DOHH2 (cell line): Measurements from ENCODE around the gene ANXA7.

Experiments used
- H3F3A ChIP-seq: fragments of 200-600 bp; sonication (generic), shearing (Covaris generic); 2 replicates; pipeline ENCODE4 v1.6.0; 2016; ENCODE audit warnings: antibody characterized with exemption, mild to moderate bottlenecking; ENCODE audit not compliant: control insufficient read depth, insufficient read depth
- H3K27ac ChIP-seq: fragments of 200-600 bp; sonication (generic); 2 replicates; pipeline ENCODE4 v1.5.1; 2014; ENCODE audit warnings: low read depth, mild to moderate bottlenecking, low read length, moderate library complexity
- H3K27me3 ChIP-seq: fragments of 200-600 bp; sonication (generic); 2 replicates; pipeline ENCODE4 v1.6.1; 2014; ENCODE audit warnings: mild to moderate bottlenecking, low read length, mixed read lengths; ENCODE audit not compliant: control insufficient read depth
- H3K36me3 ChIP-seq: fragments of 200-600 bp; sonication (generic); 2 replicates; pipeline ENCODE4 v1.6.1; 2014; ENCODE audit warnings: mild to moderate bottlenecking, low read length, moderate library complexity, mixed read lengths; ENCODE audit not compliant: control insufficient read depth
- H3K4me1 ChIP-seq: fragments of 200-600 bp; sonication (generic); 2 replicates; pipeline ENCODE4 v1.6.1; 2014; ENCODE audit warnings: mild to moderate bottlenecking, low read length, mixed read lengths; ENCODE audit not compliant: control insufficient read depth
- H3K4me2 ChIP-seq: fragments of 200-600 bp; sonication (generic); 2 replicates; pipeline ENCODE4 v1.6.0; 2014; ENCODE audit warnings: mild to moderate bottlenecking, low read length, moderate library complexity
- H3K4me3 ChIP-seq: fragments of 200-600 bp; sonication (generic); 2 replicates; pipeline ENCODE4 v1.5.1; 2014; ENCODE audit warnings: mild to moderate bottlenecking, low read length, mixed read lengths
- H3K79me2 ChIP-seq: fragments of 200-600 bp; sonication (generic); 2 replicates; pipeline ENCODE4 v1.6.1; 2014; ENCODE audit warnings: mild to moderate bottlenecking, low read length, mixed read lengths; ENCODE audit not compliant: control insufficient read depth
- H3K9me2 ChIP-seq: fragments of 200-600 bp; sonication (generic); replicated peaks from 2 replicates; pipeline ENCODE4 v1.6.1; 2014; ENCODE audit warnings: mild to moderate bottlenecking, low read length, mixed read lengths; ENCODE audit not compliant: control insufficient read depth
- H3K9me3 ChIP-seq: fragments of 200-600 bp; sonication (generic); 2 replicates; pipeline ENCODE4 v1.6.1; 2014; ENCODE audit warnings: antibody characterized with exemption, low read length, mixed read lengths; ENCODE audit not compliant: control insufficient read depth, insufficient read depth
- H4K20me1 ChIP-seq: fragments of 200-600 bp; sonication (generic); 2 replicates; pipeline ENCODE4 v1.6.0; 2014; ENCODE audit warnings: low read depth, mild to moderate bottlenecking, antibody characterized with exemption, low read length, moderate library complexity; ENCODE audit not compliant: control insufficient read depth, insufficient read depth
- EZH2phosphoT487 ChIP-seq: fragments of 200-600 bp; sonication (generic); IDR thresholded peaks from 2 replicates; pipeline ENCODE4 v1.6.1; 2017; ENCODE audit warnings: borderline replicate concordance, mild to moderate bottlenecking, antibody characterized with exemption, low read length, moderate library complexity, mixed read lengths
- TF ChIP-seq, protein P1 (sequence below): fragments of 200-600 bp; sonication (generic); IDR thresholded peaks from one replicate; pipeline ENCODE4 v1.5.1; 2014; ENCODE audit warnings: antibody characterized with exemption, mild to moderate bottlenecking, low read depth, low read length; ENCODE audit not compliant: poor library complexity, severe bottlenecking

The ANXA7 gene

GRCh38 chr10:73357166-73357565 is 56.7 kb downstream of the ANXA7 start:
- H3K4me2 ChIP-seq, result no peak overlapping the region
- no peaks in the 10 kb centered on the region for H3K9me2 ChIP-seq
- peaks cover 14% of the 10 kb centered on the region for H3K4me1 ChIP-seq
- no peaks in the 10 kb centered on the region for H4K20me1 ChIP-seq
- H3K27ac ChIP-seq, result no peak overlapping the region
- H3K4me3 ChIP-seq, result no peak overlapping the region
- H3F3A ChIP-seq, result 0 out of 2 replicates have a peak, but pooled peaks cover 3% of the 10 kb centered on the region
- no peaks in the 10 kb centered on the region for H3K36me3 ChIP-seq
- no peak for TF ChIP-seq EZH2phosphoT487
- TF ChIP-seq, protein P1, sequence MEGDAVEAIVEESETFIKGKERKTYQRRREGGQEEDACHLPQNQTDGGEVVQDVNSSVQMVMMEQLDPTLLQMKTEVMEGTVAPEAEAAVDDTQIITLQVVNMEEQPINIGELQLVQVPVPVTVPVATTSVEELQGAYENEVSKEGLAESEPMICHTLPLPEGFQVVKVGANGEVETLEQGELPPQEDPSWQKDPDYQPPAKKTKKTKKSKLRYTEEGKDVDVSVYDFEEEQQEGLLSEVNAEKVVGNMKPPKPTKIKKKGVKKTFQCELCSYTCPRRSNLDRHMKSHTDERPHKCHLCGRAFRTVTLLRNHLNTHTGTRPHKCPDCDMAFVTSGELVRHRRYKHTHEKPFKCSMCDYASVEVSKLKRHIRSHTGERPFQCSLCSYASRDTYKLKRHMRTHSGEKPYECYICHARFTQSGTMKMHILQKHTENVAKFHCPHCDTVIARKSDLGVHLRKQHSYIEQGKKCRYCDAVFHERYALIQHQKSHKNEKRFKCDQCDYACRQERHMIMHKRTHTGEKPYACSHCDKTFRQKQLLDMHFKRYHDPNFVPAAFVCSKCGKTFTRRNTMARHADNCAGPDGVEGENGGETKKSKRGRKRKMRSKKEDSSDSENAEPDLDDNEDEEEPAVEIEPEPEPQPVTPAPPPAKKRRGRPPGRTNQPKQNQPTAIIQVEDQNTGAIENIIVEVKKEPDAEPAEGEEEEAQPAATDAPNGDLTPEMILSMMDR, result no peak
- no peaks in the 10 kb centered on the region for H3K9me3 ChIP-seq
- no peaks in the 10 kb centered on the region for H3K79me2 ChIP-seq
- no peaks in the 10 kb centered on the region for H3K27me3 ChIP-seq

- Histone ChIP-seq H3K9me2 (no peaks in the 10 kb centered on the region), H3K4me1 (no peaks in the 10 kb centered on the region), H3K4me2 (no peak overlapping the region), H3K9me3 (0 out of 2 replicates have a peak, but pooled peaks cover 4% of the 10 kb centered on the region), H3K27me3 (no peaks in the 10 kb centered on the region), H3F3A (no peaks in the 10 kb centered on the region), H4K20me1 (no peaks in the 10 kb centered on the region), H3K36me3 (no peaks in the 10 kb centered on the region), H3K27ac (no peak overlapping the region), H3K79me2 (no peaks in the 10 kb centered on the region), H3K4me3 (no peak overlapping the region)
- TF ChIP-seq, protein P1, result no peak
- TF ChIP-seq EZH2phosphoT487, result no peak
Measured at GRCh38 chr10:73344269-73344668, 69.6 kb downstream of the ANXA7 start.

DNA sequence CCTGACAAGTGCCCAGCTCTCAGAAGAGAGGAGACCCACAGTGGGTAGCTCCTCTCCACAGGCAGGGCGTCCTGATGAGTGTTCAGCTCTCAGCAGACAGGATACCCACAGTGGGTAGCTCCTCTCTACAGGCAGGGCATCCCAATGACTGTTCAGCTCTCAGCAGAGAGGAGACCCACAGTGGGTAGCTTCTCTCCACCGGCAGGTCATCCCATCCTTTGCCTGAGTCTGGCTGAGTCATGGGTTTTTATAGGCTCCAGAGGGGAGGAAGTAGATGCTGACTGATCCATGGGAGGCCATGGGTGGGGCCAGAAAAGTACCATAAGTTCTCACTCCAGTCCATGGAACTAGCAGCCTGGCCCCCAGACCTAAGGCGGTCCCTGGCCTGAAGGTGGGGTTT is 73.7 kb downstream of the ANXA7 start:
- Histone ChIP-seq H3F3A (no peaks in the 10 kb centered on the region), H3K36me3 (no peaks in the 10 kb centered on the region), H3K9me3 (0 out of 2 replicates have a peak, but pooled peaks cover 4% of the 10 kb centered on the region), H3K27me3 (no peaks in the 10 kb centered on the region), H4K20me1 (no peaks in the 10 kb centered on the region), H3K4me1 (no peaks in the 10 kb centered on the region), H3K9me2 (no peaks in the 10 kb centered on the region), H3K4me2 (no peak overlapping the region), H3K4me3 (no peak overlapping the region), H3K79me2 (no peaks in the 10 kb centered on the region), H3K27ac (no peak overlapping the region)
- TF ChIP-seq, protein P1, result no peak
- no peak for TF ChIP-seq EZH2phosphoT487
